Retinal pigment epithelial cell (primary cell): ENCODE measurements around the gene NPPB.
"Not testable (repeated sequence)": the region's sequence is repeated elsewhere in the genome, so short reads cannot be mapped to it uniquely, and the experiment has no call there.

Experiments used
- DNase-seq: peaks from one replicate; pipeline ENCODE4 v3.0.0-alpha.2; 2010; ENCODE audit warnings: low read depth
- H3K4me3 ChIP-seq: 2 replicates; pipeline ENCODE4 v1.5.1; 2011; ENCODE audit warnings: mild to moderate bottlenecking, low read length, control low read depth, moderate library complexity
- CTCF ChIP-seq: conservative IDR thresholded peaks from 2 replicates; pipeline ENCODE4 v1.5.1; 2011; ENCODE audit warnings: low read depth, low read length, control low read depth, inconsistent platforms

Gene NPPB

GRCh38 chr1:11858613-11858967 is at the start of gene NPPB:
Gene NPPB, minus strand, starts transcription at chr1:11858945. Its CDS starts 112 bp downstream, at chr1:11858833.
- DNase-seq, result no peak
- no peak within 1 kb of the TSS for H3K4me3 ChIP-seq
- TF ChIP-seq CTCF, result no peak

- DNase-seq, result peak; percentile 92
- H3K4me3 ChIP-seq, result peak overlapping the region; percentile 62
- TF ChIP-seq CTCF, result no peak
These were observed 49.4 kb upstream of the NPPB start for GRCh38 chr1:11908095-11908675.

- H3K4me3 ChIP-seq, result no peak overlapping the region
- DNase-seq, result peak; percentile 79
- peak; percentile 92 for TF ChIP-seq CTCF
These were observed 48.7 kb upstream of the NPPB start for GRCh38 chr1:11907275-11908094.

- no peak for TF ChIP-seq CTCF
- no peak for DNase-seq
- H3K4me3 ChIP-seq, result no peak overlapping the region
These were observed 48.1 kb upstream of the NPPB start for GRCh38 chr1:11906870-11907269.

GRCh38 chr1:11904978-11905377 is 46.2 kb upstream of the NPPB start:
- H3K4me3 ChIP-seq, result no peak overlapping the region
- no peak for DNase-seq
- no peak for TF ChIP-seq CTCF

GRCh38 chr1:11904156-11904555 is 45.4 kb upstream of the NPPB start:
- DNase-seq, H3K4me3 ChIP-seq: not testable (repeated sequence)

- TF ChIP-seq CTCF, result no peak
- DNase-seq, result no peak
- H3K4me3 ChIP-seq, result no peak overlapping the region
These were observed 44.5 kb upstream of the NPPB start for GRCh38 chr1:11903210-11903609.

GRCh38 chr1:11901446-11901845 is 42.7 kb upstream of the NPPB start:
- not testable (repeated sequence) for DNase-seq, H3K4me3 ChIP-seq
